Measurements from ENCODE around the gene ABRACL.

- TF ChIP-seq CTCF (IDR thresholded peaks at IDR 0.05; ENCODE audit: poor library complexity), result no peak
- no peak for TF ChIP-seq EZH2phosphoT487 (IDR thresholded peaks at IDR 0.05; ENCODE audit: low read depth, severe bottlenecking, unreplicated experiment)
These were observed 7.9 kb upstream of the ABRACL start for GRCh38 chr6:139020689-139021088.
